ENCODE results near the gene NCAPG2.

Gene NCAPG2

DNA sequence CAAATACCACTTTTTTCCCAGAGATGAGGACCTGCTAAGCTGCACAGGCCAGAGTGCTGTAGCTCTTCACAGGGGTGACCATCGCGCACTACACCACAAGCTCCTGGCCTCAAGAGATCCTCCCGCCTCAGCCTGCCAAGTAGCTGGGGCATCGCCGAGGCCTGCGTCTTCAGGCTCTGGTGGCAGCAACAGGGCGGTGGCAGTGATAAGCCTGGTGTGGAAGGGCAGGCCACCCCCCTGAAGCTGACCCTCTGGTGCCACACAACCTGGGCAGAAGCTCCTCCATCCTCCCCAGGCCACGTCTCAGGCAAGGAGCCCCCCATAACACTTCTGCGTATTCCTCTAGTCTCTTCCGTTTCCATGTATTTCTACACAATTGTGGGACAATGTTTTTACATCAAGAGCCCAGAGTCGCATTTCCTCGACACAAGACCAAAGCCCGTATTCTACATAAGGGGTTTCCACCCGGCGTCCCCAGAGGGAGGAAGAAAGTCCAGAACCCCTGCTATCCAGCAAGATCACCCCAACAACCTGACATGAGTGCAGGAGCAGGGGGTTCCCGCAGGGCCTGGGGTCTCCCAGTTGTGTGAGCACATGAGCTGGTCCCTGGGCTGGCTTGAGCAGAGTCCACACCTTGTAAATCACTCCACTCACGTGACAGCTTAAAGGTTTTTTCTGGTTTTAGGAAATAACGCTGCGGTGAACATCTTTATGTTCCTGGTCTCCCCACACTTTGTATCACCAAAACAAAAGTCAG is 37.6 kb upstream of the NCAPG2 start:
- H3K4me3 ChIP-seq (ENCODE audit: low read depth, low read length), result no peak overlapping the region
- TF ChIP-seq CTCF (IDR thresholded peaks at IDR 0.05; ENCODE audit: low read depth, low read length), result no peak
- no peak for DNase-seq (ENCODE audit: low read depth, low spot score)
- in situ Hi-C loops (cut with HindIII; ENCODE audit: low sequenced_read_pairs), result no loop called here

DNA sequence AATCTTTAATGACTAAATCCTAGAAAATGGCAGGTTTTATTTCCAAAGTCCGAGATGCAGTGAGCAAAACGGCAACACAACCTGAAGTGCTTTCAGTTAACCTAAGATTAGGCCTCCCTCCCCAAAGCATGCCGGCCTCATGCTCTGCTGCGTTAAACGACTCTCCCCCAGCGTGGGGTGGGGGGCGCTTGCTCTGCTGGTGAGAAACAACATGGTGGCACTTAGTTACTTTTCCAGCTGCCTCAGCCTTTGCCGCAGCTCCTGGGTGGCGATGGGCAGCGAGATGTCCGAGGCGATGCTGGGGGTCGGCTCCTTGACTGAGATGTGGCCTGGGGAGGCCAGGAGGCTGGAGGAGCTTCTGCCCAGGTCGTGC is 36.7 kb upstream of the NCAPG2 start:
- no peak for DNase-seq (ENCODE audit: low read depth, low spot score)
- in situ Hi-C loops (cut with HindIII; ENCODE audit: low sequenced_read_pairs), result no loop called here
- H3K4me3 ChIP-seq (ENCODE audit: low read depth, low read length), result no peak overlapping the region
- no peak for TF ChIP-seq CTCF (IDR thresholded peaks at IDR 0.05; ENCODE audit: low read depth, low read length)

GRCh38 chr7:158740657-158741293 is 36.2 kb upstream of the NCAPG2 start:
- H3K4me3 ChIP-seq (ENCODE audit: low read depth, low read length), result no peak overlapping the region
- in situ Hi-C loops (cut with HindIII; ENCODE audit: low sequenced_read_pairs), result no loop called here
- peak; percentile 29 for TF ChIP-seq CTCF (IDR thresholded peaks at IDR 0.05; ENCODE audit: low read depth, low read length)
- peak; percentile 98 for DNase-seq (ENCODE audit: low read depth, low spot score)

DNA sequence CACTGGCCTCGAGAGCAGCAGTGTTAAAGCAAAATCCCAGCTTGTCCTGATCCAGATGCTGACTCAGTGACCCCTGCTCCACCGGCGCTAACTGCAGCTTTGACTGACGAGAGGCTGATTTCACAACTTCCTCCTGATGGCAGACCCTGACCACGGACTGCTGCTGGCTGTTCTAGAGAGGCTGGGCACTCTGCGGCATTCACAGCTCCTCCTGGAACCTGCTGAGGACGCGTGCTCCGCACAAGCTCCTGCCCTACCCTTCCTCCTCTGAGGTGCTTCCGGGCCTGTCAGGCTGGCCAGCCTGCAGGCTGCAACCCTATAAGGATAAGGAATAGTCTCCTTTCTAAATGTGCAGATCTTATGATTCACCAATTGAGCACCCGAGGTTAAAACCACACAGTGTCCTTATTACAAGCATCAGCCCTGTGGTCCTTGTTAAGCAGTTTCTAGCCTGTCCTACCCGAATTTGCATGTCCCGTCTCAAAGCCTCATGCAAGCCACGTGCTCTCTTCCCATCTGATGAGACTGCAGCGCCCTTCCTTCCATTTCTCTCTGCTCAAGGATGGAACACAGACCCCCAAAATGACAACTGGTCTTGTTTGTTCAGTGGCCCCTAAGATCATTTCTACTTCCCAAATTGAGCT is 35.5 kb upstream of the NCAPG2 start:
- TF ChIP-seq CTCF (IDR thresholded peaks at IDR 0.05; ENCODE audit: low read depth, low read length), result no peak
- no peak overlapping the region for H3K4me3 ChIP-seq (ENCODE audit: low read depth, low read length)
- DNase-seq (ENCODE audit: low read depth, low spot score), result peak; percentile 96
- in situ Hi-C loops (cut with HindIII; ENCODE audit: low sequenced_read_pairs), result no loop called here

GRCh38 chr7:158738841-158739240 is 34.2 kb upstream of the NCAPG2 start:
- no peak overlapping the region for H3K4me3 ChIP-seq (ENCODE audit: low read depth, low read length)
- DNase-seq (ENCODE audit: low read depth, low spot score), result no peak
- in situ Hi-C loops (cut with HindIII; ENCODE audit: low sequenced_read_pairs), result no loop called here
- no peak for TF ChIP-seq CTCF (IDR thresholded peaks at IDR 0.05; ENCODE audit: low read depth, low read length)

DNA sequence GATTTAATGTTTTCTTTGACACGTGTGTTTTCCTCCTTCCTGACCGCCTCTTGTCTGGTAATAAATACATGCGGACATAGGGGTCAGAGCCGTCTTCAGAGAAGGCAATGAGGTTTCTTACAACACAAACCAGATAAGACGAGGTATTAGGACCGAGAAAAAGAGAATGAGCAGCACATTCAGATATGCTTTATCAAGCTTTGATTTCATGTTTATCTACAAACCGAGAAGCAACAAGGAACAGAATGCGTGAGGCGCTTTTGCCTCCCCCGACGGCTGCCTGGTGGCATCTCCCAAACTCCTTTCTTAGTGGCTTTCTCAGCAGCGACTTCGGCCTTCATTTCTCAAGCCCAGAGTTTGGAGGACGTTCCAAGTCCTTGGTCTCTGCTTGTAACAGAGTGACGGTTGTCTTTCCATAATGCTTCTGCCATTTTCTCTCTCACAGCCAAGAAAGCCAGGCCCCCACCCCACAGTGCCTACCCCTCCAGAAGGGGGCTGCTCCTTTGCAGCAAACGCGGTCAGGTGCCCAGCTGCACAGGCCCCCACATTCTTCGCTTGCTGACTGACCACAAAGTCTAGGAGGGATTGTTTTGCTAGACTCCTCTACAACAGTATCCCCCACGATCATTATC is 32.6 kb upstream of the NCAPG2 start:
- in situ Hi-C loops (cut with HindIII; ENCODE audit: low sequenced_read_pairs), result no loop called here
- TF ChIP-seq CTCF (IDR thresholded peaks at IDR 0.05; ENCODE audit: low read depth, low read length), result no peak
- DNase-seq (ENCODE audit: low read depth, low spot score), result no peak
- H3K4me3 ChIP-seq (ENCODE audit: low read depth, low read length), result no peak overlapping the region
